ENCODE measurements around the gene TUSC2.

Gene TUSC2

DNA sequence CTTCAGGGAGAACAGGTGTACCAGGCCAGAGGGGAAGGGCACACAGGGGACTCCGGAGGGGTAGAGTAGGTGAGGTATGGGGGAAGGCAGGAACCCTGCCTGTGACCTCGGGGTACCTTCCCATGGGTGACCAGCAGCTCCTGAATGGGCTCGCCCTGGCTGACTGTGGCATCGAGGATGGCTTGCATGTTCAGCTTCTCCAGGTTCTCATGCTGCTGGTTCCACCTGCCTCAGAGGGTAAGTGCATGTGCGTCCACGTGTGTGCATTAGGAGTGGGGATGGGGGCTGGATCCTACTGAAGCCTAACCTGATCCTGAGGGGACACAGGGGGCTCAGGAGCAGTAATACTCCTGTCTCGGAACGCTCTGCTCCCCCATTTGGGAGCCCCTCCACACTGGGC is 17.0 kb upstream of the TUSC2 start:
- Histone ChIP-seq H3K27ac (ENCODE audit: poor library complexity, severe bottlenecking) (no peak overlapping the region), H3K36me3 (ENCODE audit: low read depth) (peaks cover 5% of the 10 kb centered on the region; the same call in 1 of the 2 replicates), H3K4me1 (ENCODE audit: insufficient read depth, poor library complexity, severe bottlenecking) (peaks cover 6% of the 10 kb centered on the region), H3K9me3 (ENCODE audit: severe bottlenecking) (no peaks in the 10 kb centered on the region), H3K4me3 (ENCODE audit: severe bottlenecking) (no peak overlapping the region), H3K27me3 (ENCODE audit: insufficient read depth, poor library complexity, severe bottlenecking) (no peaks in the 10 kb centered on the region)
- ATAC-seq (ENCODE audit: low read depth): no peak
- TF ChIP-seq, protein P1, sequence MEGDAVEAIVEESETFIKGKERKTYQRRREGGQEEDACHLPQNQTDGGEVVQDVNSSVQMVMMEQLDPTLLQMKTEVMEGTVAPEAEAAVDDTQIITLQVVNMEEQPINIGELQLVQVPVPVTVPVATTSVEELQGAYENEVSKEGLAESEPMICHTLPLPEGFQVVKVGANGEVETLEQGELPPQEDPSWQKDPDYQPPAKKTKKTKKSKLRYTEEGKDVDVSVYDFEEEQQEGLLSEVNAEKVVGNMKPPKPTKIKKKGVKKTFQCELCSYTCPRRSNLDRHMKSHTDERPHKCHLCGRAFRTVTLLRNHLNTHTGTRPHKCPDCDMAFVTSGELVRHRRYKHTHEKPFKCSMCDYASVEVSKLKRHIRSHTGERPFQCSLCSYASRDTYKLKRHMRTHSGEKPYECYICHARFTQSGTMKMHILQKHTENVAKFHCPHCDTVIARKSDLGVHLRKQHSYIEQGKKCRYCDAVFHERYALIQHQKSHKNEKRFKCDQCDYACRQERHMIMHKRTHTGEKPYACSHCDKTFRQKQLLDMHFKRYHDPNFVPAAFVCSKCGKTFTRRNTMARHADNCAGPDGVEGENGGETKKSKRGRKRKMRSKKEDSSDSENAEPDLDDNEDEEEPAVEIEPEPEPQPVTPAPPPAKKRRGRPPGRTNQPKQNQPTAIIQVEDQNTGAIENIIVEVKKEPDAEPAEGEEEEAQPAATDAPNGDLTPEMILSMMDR (IDR thresholded peaks at IDR 0.05; ENCODE audit: poor library complexity, severe bottlenecking): no peak
- DNase-seq (ENCODE audit: low spot score): no peak

DNA sequence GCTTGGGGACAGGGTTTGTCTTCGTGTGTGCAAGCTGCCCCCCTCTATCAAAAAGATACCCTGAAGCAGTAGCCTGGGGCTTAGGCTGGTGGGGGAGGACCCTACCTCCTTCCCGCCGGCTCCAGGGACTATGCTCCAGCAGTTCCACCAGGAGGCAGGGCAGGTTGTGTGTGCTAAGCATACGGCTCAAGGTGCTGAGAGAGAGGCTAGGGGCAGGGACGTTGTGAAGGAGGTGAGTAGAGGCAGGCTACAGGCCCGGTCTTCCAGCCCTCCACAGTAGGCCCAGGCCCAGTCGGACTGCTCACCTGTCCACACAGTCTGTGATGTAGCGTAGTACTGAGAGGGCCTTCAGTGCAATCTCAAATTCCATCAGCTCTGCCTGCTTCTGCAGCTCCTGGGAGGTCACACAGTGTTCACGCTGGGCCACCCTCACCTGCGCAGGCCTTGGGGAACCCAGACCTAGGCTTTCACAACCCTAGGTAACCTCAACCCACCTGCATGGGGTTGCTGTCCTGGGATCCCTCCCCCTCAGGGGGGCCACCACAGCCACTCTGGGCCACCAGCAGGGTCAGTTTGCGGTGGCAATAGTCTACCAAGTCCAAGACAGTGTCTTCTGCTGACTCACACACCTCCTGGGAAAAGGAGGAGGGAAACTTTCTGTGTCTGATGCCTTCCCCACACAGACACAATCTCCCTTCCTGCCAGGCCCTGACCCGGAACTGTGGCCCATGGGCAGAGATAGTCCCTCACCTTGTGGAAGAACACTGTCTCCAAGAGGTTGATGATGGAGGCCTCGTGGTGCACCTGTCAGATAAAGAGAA is 15.0 kb upstream of the TUSC2 start:
- H3K27me3 ChIP-seq (ENCODE audit: insufficient read depth, poor library complexity, severe bottlenecking): no peaks in the 10 kb centered on the region
- no peak overlapping the region for H3K27ac ChIP-seq (ENCODE audit: poor library complexity, severe bottlenecking)
- ATAC-seq (ENCODE audit: low read depth) (no peak), DNase-seq (ENCODE audit: low spot score) (no peak)
- peaks cover 8% of the 10 kb centered on the region for H3K4me1 ChIP-seq (ENCODE audit: insufficient read depth, poor library complexity, severe bottlenecking)
- no peak overlapping the region for H3K4me3 ChIP-seq (ENCODE audit: severe bottlenecking)
- TF ChIP-seq, protein P1 (IDR thresholded peaks at IDR 0.05; ENCODE audit: poor library complexity, severe bottlenecking): no peak
- H3K36me3 ChIP-seq (ENCODE audit: low read depth): peaks cover 5% of the 10 kb centered on the region; the same call in 1 of the 2 replicates
- no peaks in the 10 kb centered on the region for H3K9me3 ChIP-seq (ENCODE audit: severe bottlenecking)

DNA sequence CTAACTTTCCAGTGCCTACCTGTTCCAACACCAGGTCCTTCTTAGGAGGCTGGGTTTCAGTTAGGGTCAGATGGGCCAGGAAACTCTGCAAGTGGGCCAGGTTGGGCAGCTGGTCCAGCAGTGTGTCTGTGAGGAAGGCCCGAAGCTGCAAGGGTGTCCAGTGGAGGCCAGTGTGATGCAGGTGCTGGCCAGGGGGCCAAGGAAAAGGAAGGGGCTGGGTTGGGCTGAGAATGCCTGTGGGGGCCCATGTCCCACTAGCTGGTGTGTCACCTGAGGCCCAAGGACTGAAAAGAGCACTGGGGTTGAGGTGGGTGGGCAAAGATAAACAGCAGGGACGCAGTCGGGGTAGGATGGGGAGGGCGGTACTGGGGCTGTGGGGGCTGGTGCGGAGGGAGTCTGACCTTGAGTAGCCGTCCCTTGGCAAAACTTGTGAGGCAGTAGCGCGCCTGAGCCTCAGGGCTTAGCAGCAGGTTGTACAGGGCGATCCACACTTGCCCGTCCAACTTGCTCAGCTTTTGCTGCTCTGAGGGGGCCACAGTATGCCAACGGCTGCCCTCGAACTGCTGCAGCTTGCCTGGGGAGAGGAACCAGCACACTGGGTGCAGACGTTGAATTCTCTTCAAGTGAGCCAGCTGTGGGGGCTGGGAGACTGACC is 14.1 kb upstream of the TUSC2 start:
- H3K4me3 ChIP-seq (ENCODE audit: severe bottlenecking): no peak overlapping the region
- H3K27ac ChIP-seq (ENCODE audit: poor library complexity, severe bottlenecking): no peak overlapping the region
- no peaks in the 10 kb centered on the region for H3K27me3 ChIP-seq (ENCODE audit: insufficient read depth, poor library complexity, severe bottlenecking)

DNA sequence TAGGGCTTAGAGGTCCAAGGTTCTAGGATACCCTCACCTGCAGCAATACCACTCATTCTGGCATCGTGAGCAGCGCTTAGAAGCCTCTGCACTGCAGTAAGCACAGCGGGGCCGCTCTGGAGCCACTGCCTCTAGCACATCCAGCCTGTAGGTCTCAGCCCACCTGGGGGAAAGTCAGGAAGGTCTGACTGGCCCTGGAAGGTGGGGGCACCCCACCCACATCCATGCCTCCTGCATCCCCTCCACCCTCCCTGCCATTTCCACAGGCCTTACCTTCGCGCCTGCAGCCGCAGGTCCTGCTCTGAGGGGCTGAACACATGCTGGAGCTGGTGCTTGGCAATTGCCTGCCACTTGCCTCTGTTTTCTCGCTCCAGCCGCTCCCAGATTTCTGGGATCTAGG is 13.5 kb upstream of the TUSC2 start:
- H3K4me1 ChIP-seq (ENCODE audit: insufficient read depth, poor library complexity, severe bottlenecking): peaks cover 8% of the 10 kb centered on the region
- DNase-seq (ENCODE audit: low spot score): no peak
- H3K27ac ChIP-seq (ENCODE audit: poor library complexity, severe bottlenecking): peak overlapping the region; percentile 17
- H3K4me3 ChIP-seq (ENCODE audit: severe bottlenecking): no peak overlapping the region
- TF ChIP-seq, protein P1 (IDR thresholded peaks at IDR 0.05; ENCODE audit: poor library complexity, severe bottlenecking): no peak
- H3K27me3 ChIP-seq (ENCODE audit: insufficient read depth, poor library complexity, severe bottlenecking): no peaks in the 10 kb centered on the region
- ATAC-seq (ENCODE audit: low read depth): no peak
- H3K36me3 ChIP-seq (ENCODE audit: low read depth): no peaks in the 10 kb centered on the region
- no peaks in the 10 kb centered on the region for H3K9me3 ChIP-seq (ENCODE audit: severe bottlenecking)

More for the DNA sequence above, 14.1 kb upstream of the TUSC2 start:
- H3K4me1 ChIP-seq (ENCODE audit: insufficient read depth, poor library complexity, severe bottlenecking): peaks cover 8% of the 10 kb centered on the region
- no peaks in the 10 kb centered on the region for H3K36me3 ChIP-seq (ENCODE audit: low read depth)
- TF ChIP-seq, protein P1 (IDR thresholded peaks at IDR 0.05; ENCODE audit: poor library complexity, severe bottlenecking): no peak
- H3K9me3 ChIP-seq (ENCODE audit: severe bottlenecking): no peaks in the 10 kb centered on the region
- no peak for ATAC-seq (ENCODE audit: low read depth)
- DNase-seq (ENCODE audit: low spot score): no peak

All from RWPE2 (cell line).